GM12878 (cell line): ENCODE data around the gene RBM43.

ENCODE experiments used
- POLR2AphosphoS2 ChIP-seq: IDR thresholded peaks from 2 replicates; pipeline ENCODE4 v1.6.1; 2011; ENCODE audit warnings: low read depth, mild to moderate bottlenecking, low read length, improper control_type of control experiment, moderate library complexity
- SMC3 ChIP-seq: IDR thresholded peaks from 2 replicates; pipeline ENCODE4 v1.6.1; 2011; ENCODE audit warnings: low read length, improper control_type of control experiment, borderline replicate concordance
- SP1 ChIP-seq: IDR thresholded peaks from one replicate; pipeline ENCODE4 v1.6.1; 2011; ENCODE audit warnings: low read depth, low read length
- YY1 ChIP-seq: IDR thresholded peaks from 2 replicates; pipeline ENCODE4 v1.6.1; 2011; ENCODE audit warnings: low read depth, mild to moderate bottlenecking, low read length
- TF ChIP-seq, protein P1 (sequence below): fragments of 450-650 bp; IDR thresholded peaks from 2 replicates; pipeline ENCODE4 v1.6.1; 2016; ENCODE audit warnings: mild to moderate bottlenecking

DNA sequence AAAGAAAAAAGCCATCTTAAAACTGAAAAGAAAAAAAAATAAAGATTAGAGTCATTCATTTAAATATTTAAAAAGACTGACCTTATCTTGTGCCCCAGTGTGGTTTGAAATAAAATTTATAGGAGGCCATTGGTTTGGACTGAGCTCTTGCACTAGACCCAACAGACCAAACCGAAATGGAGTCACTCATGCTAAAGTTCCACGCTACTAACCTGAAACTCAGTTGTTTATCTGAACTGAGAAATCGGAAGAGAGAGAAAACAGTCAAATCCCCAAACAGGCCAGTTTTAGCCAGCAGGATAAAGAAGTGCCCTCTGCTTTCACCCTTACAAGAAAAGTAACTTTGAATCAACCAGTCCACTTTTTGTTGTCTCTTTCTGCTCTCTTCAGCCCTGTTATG is 18.2 kb downstream of the RBM43 start:
- TF ChIP-seq, protein P1, sequence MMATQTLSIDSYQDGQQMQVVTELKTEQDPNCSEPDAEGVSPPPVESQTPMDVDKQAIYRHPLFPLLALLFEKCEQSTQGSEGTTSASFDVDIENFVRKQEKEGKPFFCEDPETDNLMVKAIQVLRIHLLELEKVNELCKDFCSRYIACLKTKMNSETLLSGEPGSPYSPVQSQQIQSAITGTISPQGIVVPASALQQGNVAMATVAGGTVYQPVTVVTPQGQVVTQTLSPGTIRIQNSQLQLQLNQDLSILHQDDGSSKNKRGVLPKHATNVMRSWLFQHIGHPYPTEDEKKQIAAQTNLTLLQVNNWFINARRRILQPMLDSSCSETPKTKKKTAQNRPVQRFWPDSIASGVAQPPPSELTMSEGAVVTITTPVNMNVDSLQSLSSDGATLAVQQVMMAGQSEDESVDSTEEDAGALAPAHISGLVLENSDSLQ: no peak
- no peak for TF ChIP-seq YY1
- TF ChIP-seq SMC3: no peak
- no peak for TF ChIP-seq POLR2AphosphoS2
- TF ChIP-seq SP1: no peak
